Measurements from ENCODE around the gene KIAA1671. TPM values are rescaled to one million over a fixed set of nuclear protein-coding genes. Genes with fewer than 3 reads are reported as not detected.
A peak's percentile ranks its signal among the peaks of the same experiment; 100 is the strongest.

The KIAA1671 gene
- total RNA-seq, 1 experiment from 2014 or later, result 63.1 TPM

DNA sequence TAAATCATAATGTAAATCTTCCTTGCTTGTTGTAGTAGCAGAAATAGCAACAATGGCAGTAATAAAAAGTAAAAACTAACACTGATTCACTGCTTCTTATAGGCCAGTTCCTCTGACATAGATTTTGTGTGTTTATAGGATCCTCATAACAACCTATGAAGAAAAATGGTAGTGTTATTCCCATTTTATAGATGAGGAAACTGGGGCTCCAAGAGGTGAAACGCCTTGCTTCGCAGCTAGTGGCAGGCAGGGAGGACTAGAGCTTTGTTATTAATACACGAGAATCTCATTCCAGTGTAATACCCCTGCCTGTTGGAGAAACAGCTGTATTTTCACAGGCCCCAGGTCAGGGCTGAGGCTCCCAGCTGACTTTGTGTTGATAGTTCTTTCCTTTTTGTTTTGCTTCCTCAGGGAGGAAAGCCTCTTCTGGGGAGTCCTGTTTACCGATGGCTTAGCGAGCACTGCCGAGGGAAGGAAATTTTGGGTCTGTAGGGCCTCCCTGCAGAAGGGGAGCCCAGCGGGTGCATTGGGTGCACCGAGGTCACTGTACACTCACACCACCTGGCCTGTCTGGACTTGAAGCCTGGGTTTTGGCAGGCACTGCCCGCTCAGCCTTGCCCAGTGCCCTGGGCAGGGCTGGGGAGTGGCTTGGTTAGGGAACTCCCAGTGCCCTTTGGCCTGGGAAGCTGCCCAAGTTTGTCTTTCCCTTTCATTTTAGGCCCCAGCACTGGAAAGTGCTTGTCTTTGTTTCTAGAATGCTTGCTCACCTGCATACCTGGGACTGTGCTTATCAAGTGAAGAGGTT is 13.5 kb downstream of the KIAA1671 start:
- H3K4me1 Mint-ChIP-seq (ENCODE audit: low read depth, unreplicated experiment), result peaks cover 38% of the 10 kb centered on the region

DNA sequence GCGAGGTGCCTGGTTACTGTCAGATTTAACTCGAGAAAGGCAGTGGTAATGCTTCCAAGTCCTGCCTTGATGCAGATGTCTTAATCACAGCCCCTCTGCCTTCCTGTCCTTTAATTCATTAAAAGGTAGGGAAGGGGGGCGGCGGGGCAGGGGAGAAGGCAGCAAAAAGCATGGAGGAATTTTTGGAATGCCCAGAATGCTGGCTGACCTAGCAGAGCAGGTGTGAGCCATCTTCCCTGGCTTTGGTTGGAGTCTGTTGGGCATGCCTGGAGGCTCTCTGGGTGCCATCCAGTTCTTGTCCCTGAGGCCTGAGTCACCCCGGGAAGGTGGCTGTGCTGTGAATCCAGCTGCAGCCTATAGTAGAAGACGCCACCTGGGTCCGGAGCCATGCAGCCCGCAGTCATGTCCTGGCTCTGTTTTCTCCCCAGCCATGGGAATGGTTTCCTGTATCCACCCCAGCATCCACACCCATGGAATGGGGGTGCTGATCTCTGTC is 15.6 kb downstream of the KIAA1671 start:
- H3K4me1 Mint-ChIP-seq (ENCODE audit: low read depth, unreplicated experiment), result peaks cover 38% of the 10 kb centered on the region
- CTCF ChIA-PET, result no interaction called here
- BruUV-seq (replicated peaks), result no TSS peak
- H3K36me3 Mint-ChIP-seq (ENCODE audit: insufficient read depth, unreplicated experiment), result peaks cover 9% of the 10 kb centered on the region
- TF ChIP-seq, protein P1, sequence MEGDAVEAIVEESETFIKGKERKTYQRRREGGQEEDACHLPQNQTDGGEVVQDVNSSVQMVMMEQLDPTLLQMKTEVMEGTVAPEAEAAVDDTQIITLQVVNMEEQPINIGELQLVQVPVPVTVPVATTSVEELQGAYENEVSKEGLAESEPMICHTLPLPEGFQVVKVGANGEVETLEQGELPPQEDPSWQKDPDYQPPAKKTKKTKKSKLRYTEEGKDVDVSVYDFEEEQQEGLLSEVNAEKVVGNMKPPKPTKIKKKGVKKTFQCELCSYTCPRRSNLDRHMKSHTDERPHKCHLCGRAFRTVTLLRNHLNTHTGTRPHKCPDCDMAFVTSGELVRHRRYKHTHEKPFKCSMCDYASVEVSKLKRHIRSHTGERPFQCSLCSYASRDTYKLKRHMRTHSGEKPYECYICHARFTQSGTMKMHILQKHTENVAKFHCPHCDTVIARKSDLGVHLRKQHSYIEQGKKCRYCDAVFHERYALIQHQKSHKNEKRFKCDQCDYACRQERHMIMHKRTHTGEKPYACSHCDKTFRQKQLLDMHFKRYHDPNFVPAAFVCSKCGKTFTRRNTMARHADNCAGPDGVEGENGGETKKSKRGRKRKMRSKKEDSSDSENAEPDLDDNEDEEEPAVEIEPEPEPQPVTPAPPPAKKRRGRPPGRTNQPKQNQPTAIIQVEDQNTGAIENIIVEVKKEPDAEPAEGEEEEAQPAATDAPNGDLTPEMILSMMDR (IDR thresholded peaks at IDR 0.05; ENCODE audit: unreplicated experiment), result no peak
- intact Hi-C loops (cut with micrococcal nuclease; ENCODE audit: unreplicated experiment), result no loop called here
- H3K9me3 Mint-ChIP-seq (ENCODE audit: low read depth, unreplicated experiment), result no peaks in the 10 kb centered on the region
- no peaks in the 10 kb centered on the region for H3K27me3 Mint-ChIP-seq (ENCODE audit: unreplicated experiment)
- DNase-seq, result no peak
- H3K4me3 Mint-ChIP-seq (ENCODE audit: low read depth, unreplicated experiment), result no peak overlapping the region
- no peak overlapping the region for H3K27ac Mint-ChIP-seq (ENCODE audit: unreplicated experiment)

More for the DNA sequence above, 13.5 kb downstream of the KIAA1671 start:
- Mint-ChIP-seq H3K9me3 (ENCODE audit: low read depth, unreplicated experiment) (no peaks in the 10 kb centered on the region), H3K36me3 (ENCODE audit: insufficient read depth, unreplicated experiment) (peaks cover 9% of the 10 kb centered on the region), H3K27me3 (ENCODE audit: unreplicated experiment) (no peaks in the 10 kb centered on the region), H3K4me3 (ENCODE audit: low read depth, unreplicated experiment) (peak overlapping the region; percentile 36), H3K27ac (ENCODE audit: unreplicated experiment) (peak overlapping the region; percentile 30)
- CTCF ChIA-PET, result no interaction called here
- DNase-seq, result peak; percentile 59
- no TSS peak for BruUV-seq (replicated peaks)
- TF ChIP-seq, protein P1 (IDR thresholded peaks at IDR 0.05; ENCODE audit: unreplicated experiment), result no peak
- intact Hi-C loops (cut with micrococcal nuclease; ENCODE audit: unreplicated experiment), result no loop called here

DNA sequence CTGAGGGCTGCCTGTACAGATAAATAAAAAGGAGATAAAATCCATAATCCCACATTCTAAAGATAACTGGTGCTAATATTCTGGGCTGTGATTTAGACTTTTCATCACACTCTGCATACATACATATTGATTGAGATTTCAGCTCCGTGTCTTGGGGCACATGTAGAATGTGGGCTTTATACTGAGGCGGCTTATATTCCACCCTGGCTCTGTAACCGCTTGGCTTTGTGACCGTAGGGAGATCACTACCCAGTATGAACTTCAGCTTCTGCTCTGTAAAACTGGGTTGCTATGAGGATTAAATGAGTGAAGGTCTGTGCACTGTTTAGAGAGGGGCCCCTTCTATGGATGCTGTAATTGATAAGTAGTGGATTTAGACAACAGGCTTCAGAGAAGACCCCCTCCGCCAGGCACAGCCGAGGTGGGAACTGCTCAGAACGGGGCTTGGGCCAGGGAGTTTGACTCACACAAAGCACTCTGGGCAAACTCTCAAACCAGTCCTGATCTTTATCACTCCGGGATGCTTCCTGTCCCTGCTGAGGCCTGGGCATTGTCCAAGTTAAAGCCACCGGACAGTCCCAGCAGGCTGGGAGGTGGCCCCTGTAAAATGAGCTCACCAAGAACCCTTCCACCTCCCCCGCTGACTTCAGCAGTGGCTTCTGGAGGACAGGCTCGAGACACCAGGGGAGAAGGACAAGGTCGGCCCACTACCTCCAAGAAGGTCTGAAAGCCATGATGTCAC is 17.2 kb downstream of the KIAA1671 start:
- no peaks in the 10 kb centered on the region for H3K27me3 Mint-ChIP-seq (ENCODE audit: unreplicated experiment)
- CTCF ChIA-PET, result interaction anchor here (1.0 to 1.1 kb wide), 3 partner anchors 10 to 16 kb away, joined by 3 to 5 read pairs (median 5); no protein-coding TSS in a partner anchor
- peak overlapping the region; percentile 39 for H3K27ac Mint-ChIP-seq (ENCODE audit: unreplicated experiment)

DNA sequence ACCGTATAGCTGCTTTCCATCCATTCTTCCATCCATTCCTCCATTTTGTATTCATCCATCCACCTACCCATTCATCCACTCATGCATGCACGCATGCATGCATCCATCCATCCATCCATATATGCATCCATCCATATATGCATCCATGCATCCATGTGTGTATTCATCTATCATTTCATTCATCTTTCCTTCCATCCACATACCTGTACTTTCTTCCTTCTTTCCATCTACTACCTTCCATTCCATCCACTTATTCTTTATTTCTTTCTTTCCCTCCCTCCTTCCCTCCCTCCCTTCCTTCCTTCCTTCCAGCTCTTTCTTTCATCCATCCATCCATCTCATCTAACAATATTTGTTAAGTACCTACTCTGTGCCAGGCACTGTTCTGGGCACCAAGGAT is 19.9 kb downstream of the KIAA1671 start:
- H3K4me1 Mint-ChIP-seq (ENCODE audit: low read depth, unreplicated experiment), result peaks cover 33% of the 10 kb centered on the region

More for the DNA sequence above, 17.2 kb downstream of the KIAA1671 start:
- Mint-ChIP-seq H3K4me3 (ENCODE audit: low read depth, unreplicated experiment) (no peak overlapping the region), H3K9me3 (ENCODE audit: low read depth, unreplicated experiment) (no peaks in the 10 kb centered on the region), H3K4me1 (ENCODE audit: low read depth, unreplicated experiment) (peaks cover 46% of the 10 kb centered on the region), H3K36me3 (ENCODE audit: insufficient read depth, unreplicated experiment) (peaks cover 9% of the 10 kb centered on the region)
- intact Hi-C loops (cut with micrococcal nuclease; ENCODE audit: unreplicated experiment), result no loop called here
- DNase-seq, result no peak
- TF ChIP-seq, protein P1 (IDR thresholded peaks at IDR 0.05; ENCODE audit: unreplicated experiment), result no peak
- no TSS peak for BruUV-seq (replicated peaks)

More for the DNA sequence above, 19.9 kb downstream of the KIAA1671 start:
- H3K27ac Mint-ChIP-seq (ENCODE audit: unreplicated experiment), result no peak overlapping the region
- no peaks in the 10 kb centered on the region for H3K36me3 Mint-ChIP-seq (ENCODE audit: insufficient read depth, unreplicated experiment)
- H3K4me3 Mint-ChIP-seq (ENCODE audit: low read depth, unreplicated experiment), result no peak overlapping the region
- intact Hi-C loops (cut with micrococcal nuclease; ENCODE audit: unreplicated experiment), result no loop called here
- H3K27me3 Mint-ChIP-seq (ENCODE audit: unreplicated experiment), result no peaks in the 10 kb centered on the region
- DNase-seq, result no peak
- TF ChIP-seq, protein P1 (IDR thresholded peaks at IDR 0.05; ENCODE audit: unreplicated experiment), result no peak
- CTCF ChIA-PET, result no interaction called here
- BruUV-seq (replicated peaks), result no TSS peak
- no peaks in the 10 kb centered on the region for H3K9me3 Mint-ChIP-seq (ENCODE audit: low read depth, unreplicated experiment)
